K562 (cell line): ENCODE data around the gene CASP2. TPM values are rescaled to one million over a fixed set of nuclear protein-coding genes. Genes with fewer than 3 reads are reported as not detected.

Experiments
- ARID2 ChIP-seq: fragments of 450-650 bp; IDR thresholded peaks from 2 replicates; pipeline ENCODE4 v1.6.1; 2017; ENCODE audit warnings: antibody characterized with exemption, mild to moderate bottlenecking
- CBFA2T2 ChIP-seq: fragments of 450-650 bp; conservative IDR thresholded peaks from 2 replicates; pipeline ENCODE4 v1.6.1; 2017; ENCODE audit warnings: mild to moderate bottlenecking
- COPS2 ChIP-seq: fragments of 450-650 bp; conservative IDR thresholded peaks from 2 replicates; pipeline ENCODE4 v1.6.1; 2016; ENCODE audit warnings: mild to moderate bottlenecking, moderate library complexity
- CXXC5 ChIP-seq: fragments of 250-450 bp; sonication (Bioruptor Pico); IDR thresholded peaks from 2 replicates; pipeline ENCODE4 v1.8.0; 2022; ENCODE audit warnings: inconsistent platforms, mild to moderate bottlenecking, moderate library complexity
- ERF ChIP-seq: fragments of 450-650 bp; formaldehyde crosslinking; IDR thresholded peaks from 2 replicates; pipeline ENCODE4 v1.4.0; 2020; ENCODE audit warnings: mild to moderate bottlenecking, mixed read lengths
- FOXP1 ChIP-seq: sonication (generic); formaldehyde crosslinking; IDR thresholded peaks from 2 replicates; pipeline ENCODE4 v1.8.0; 2022; ENCODE audit warnings: mild to moderate bottlenecking, missing genetic modification reagents
- HCFC1 ChIP-seq: IDR thresholded peaks from 2 replicates; pipeline ENCODE4 v1.6.1; 2012; ENCODE audit warnings: low read depth, low read length, improper control_type of control experiment
- JUN ChIP-seq, 2 experiments: sonication (generic) in 1 of 2; formaldehyde crosslinking in 1 of 2; IDR thresholded peaks; 2 replicates each; pipeline versions ENCODE4 v1.6.1 to v1.8.0; 2012 to 2022; ENCODE audit warnings: borderline replicate concordance in 2 of 2, mild to moderate bottlenecking in 2 of 2, improper control_type of control experiment in 1 of 2, low read depth in 1 of 2, low read length in 1 of 2, missing genetic modification reagents in 1 of 2
- NEUROD1 ChIP-seq: fragments of 150-350 bp; IDR thresholded peaks from 2 replicates; pipeline ENCODE4 v1.6.1; 2014; ENCODE audit warnings: borderline replicate concordance, low read length, low read depth; ENCODE audit not compliant: partially characterized antibody
- NR2C1 ChIP-seq, 2 experiments: fragments of 450-650 bp; IDR thresholded peaks; 2 replicates each; pipeline ENCODE4 v1.6.1; 2017; ENCODE audit warnings: mild to moderate bottlenecking in 2 of 2, antibody characterized with exemption in 1 of 2, inconsistent platforms in 1 of 2, missing compliant biosample characterization in 1 of 2, missing genetic modification characterization in 1 of 2
- RFX5 ChIP-seq: IDR thresholded peaks from 2 replicates; pipeline ENCODE4 v1.6.1; 2011; ENCODE audit warnings: low read depth, mild to moderate bottlenecking, improper control_type of control experiment, low read length
- SMAD4 ChIP-seq: fragments of 250-450 bp; sonication (Bioruptor Pico); conservative IDR thresholded peaks from 2 replicates; pipeline ENCODE4 v1.8.0; 2021; ENCODE audit warnings: inconsistent platforms, mild to moderate bottlenecking, moderate library complexity
- SP1 ChIP-seq: sonication (generic); formaldehyde crosslinking; IDR thresholded peaks from 2 replicates; pipeline ENCODE4 v1.8.1; 2022; ENCODE audit warnings: mild to moderate bottlenecking, missing genetic modification reagents
- ZNF384 ChIP-seq: IDR thresholded peaks from 2 replicates; pipeline ENCODE4 v1.6.1; 2012; ENCODE audit warnings: low read depth, low read length, improper control_type of control experiment
- ZNF764 ChIP-seq: fragments of 250-450 bp; sonication (Bioruptor Pico); IDR thresholded peaks from 2 replicates; pipeline ENCODE4 v1.4.0; 2020; ENCODE audit warnings: low read depth, mild to moderate bottlenecking, moderate library complexity
- polyA plus RNA-seq, 8 experiments: library from polyadenylated mRNA; depleted of rRNA in 4 of 8; stranded (reverse) in 5 of 8; unstranded in 3 of 8; fragments of >200 nt; fragmentation: Nextera tagmentation in 2 of 8; fragmentation: Illumina TruSeq in 1 of 8; extraction: Ambion mirVana in 2 of 8; extraction: Trizol in 1 of 8; gene quantifications; 2 replicates each; pipeline versions ENCODE4 v1.2.1 to v1.2.3, GENCODE V29; 2011 to 2014; ENCODE audit warnings: inconsistent platforms in 1 of 8, missing spikeins in 1 of 8
- total RNA-seq, 7 experiments: library from RNA; depleted of rRNA in 6 of 7; stranded (reverse); fragments of >200 nt in 6 of 7; fragmentation: Illumina TruSeq in 2 of 7; extraction: Trizol in 2 of 7; gene quantifications; 2 replicates each; pipeline versions ENCODE4 v1.2.1 to v1.2.3, GENCODE V29; 2011 to 2021; ENCODE audit warnings: low replicate concordance in 1 of 7
- TF ChIP-seq, protein P1 (sequence below), 2 experiments: fragments of 450-650 bp in 1 of 2; sonication (generic) in 1 of 2; formaldehyde crosslinking in 1 of 2; IDR thresholded peaks in 1 of 2; conservative IDR thresholded peaks in 1 of 2; 2 replicates each; pipeline versions ENCODE4 v1.6.1 to v1.8.1; 2016 to 2023; ENCODE audit warnings: mild to moderate bottlenecking in 2 of 2, moderate library complexity in 2 of 2, inconsistent platforms in 1 of 2, missing genetic modification reagents in 1 of 2
- TF ChIP-seq, protein P2 (sequence below): fragments of 250-450 bp; sonication (Bioruptor Pico); IDR thresholded peaks from 2 replicates; pipeline ENCODE4 v1.5.0; 2021; ENCODE audit warnings: mild to moderate bottlenecking, moderate library complexity
- TF ChIP-seq, protein P3 (sequence below): IDR thresholded peaks from 2 replicates; pipeline ENCODE4 v1.6.1; 2016; ENCODE audit warnings: missing genetic modification characterization, missing compliant biosample characterization

Gene CASP2
- total and polyA plus RNA-seq, 9 of the 15 experiments (the other 6 are each of a cell fraction or from before 2014, with no cell fraction given) = 18.8 to 64.9 (median 24.1) TPM

DNA sequence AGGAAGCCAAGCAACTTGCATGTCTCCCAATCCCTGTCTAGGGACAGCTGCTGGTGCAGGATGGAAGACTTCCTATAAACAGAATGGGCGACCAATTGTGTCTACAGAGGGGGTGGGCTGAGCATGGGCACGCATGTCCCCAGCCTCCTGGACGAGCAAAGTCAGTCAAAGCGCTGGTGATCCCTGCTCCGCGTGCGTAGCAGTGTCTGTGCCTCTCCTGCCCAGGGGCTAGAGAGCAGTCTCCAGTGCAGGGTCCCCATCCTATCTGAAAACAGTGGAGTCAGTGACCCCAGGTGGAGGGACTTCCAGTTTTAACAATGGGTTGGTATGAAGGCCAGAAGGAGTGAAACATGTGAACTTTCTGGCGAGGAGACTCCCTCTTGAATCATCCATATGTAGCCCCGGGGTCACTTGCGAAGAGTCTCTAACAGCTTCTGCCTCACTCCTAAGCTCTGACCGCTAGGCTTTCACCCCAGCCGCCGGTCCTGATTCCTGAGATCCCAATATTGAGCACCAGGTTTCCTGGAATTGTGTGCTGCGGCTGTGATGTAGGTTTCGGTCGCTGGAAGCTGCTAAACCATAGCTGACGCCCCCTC, 714 bp upstream of the CASP2 start (continued):
- TF ChIP-seq CXXC5 (CRISPR knock-in tag) (no peak), FOXP1 (CRISPR knock-in tag) (no peak), ARID2 (no peak), RFX5 (no peak), ZNF384 (no peak), COPS2 (no peak), CBFA2T2 (no peak), SMAD4 (CRISPR knock-in tag) (peak; percentile 80; the same call in 1 of the 2 replicates), JUN (IDR thresholded peaks at IDR 0.05; ENCODE audit: borderline replicate concordance, low read depth, low read length) (no peak), JUN (CRISPR knock-in tag; IDR thresholded peaks at IDR 0.05; ENCODE audit: borderline replicate concordance) (0 out of 2 replicates have a peak, but pooled peaks have one; percentile 89), ZNF764 (CRISPR knock-in tag) (no peak), NEUROD1 (no peak), NR2C1 (IDR thresholded peaks at IDR 0.05) (no peak), NR2C1 (tag; IDR thresholded peaks at IDR 0.05) (no peak), ERF (no peak), HCFC1 (no peak), SP1 (CRISPR knock-in tag) (no peak)
- TF ChIP-seq, protein P1, sequence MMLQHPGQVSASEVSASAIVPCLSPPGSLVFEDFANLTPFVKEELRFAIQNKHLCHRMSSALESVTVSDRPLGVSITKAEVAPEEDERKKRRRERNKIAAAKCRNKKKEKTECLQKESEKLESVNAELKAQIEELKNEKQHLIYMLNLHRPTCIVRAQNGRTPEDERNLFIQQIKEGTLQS (IDR thresholded peaks at IDR 0.05) = 0 out of 2 replicates have a peak, but pooled peaks have one; percentile 15
- TF ChIP-seq, protein P1 (CRISPR knock-in tag; conservative IDR thresholded peaks at IDR 0.05) = no peak
- TF ChIP-seq, protein P2, sequence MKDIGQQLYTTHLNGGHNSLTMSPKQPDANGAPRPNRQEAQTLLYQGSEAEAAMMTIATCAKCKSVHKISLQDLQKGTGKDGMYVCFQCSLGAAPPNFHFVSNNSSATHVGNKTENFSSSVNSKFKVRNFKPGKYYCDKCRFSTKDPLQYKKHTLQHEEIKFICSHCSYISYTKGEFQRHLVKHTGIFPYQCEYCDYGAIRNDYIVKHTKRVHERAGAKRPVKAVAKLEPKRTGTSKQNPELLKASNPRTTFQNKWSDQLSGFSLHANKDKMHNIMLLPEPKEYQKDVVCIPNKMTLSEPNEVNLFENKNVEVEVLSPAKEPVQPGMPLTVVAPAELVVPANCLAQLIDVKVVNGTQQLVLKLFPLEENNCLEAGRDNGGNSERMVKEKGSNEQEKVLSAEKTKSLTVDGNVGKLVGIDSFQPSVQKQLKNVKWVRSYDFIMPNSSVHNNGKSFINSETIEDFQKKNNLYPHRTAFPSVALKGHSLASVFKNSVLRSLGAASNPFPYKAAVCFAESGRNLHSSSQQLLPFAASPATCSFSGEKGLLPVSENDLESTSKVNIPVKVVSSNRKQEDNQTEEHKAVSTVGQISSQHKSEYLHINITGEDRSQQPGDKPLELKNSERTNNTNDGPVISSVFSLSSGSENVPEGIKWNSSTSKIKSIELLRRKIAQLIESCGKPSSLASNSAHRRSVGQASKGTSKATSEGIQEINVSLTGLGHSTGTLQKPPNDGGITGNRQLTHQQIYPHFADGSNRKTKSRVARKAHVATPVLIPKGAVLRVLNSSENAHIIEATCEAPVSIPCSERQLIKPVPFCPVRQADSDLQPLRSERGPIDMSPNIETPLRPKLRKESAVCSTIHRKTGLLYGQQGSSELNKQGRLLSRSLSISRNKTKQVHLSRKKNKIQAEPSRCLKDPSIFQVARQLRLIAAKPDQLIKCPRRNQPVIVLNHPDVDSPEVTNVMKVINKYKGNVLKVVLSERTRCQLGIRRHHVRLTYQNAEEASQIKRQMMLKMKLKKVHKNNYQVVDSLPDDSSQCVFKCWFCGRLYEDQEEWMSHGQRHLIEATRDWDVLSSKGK (CRISPR knock-in tag) = no peak
- TF ChIP-seq, protein P3, sequence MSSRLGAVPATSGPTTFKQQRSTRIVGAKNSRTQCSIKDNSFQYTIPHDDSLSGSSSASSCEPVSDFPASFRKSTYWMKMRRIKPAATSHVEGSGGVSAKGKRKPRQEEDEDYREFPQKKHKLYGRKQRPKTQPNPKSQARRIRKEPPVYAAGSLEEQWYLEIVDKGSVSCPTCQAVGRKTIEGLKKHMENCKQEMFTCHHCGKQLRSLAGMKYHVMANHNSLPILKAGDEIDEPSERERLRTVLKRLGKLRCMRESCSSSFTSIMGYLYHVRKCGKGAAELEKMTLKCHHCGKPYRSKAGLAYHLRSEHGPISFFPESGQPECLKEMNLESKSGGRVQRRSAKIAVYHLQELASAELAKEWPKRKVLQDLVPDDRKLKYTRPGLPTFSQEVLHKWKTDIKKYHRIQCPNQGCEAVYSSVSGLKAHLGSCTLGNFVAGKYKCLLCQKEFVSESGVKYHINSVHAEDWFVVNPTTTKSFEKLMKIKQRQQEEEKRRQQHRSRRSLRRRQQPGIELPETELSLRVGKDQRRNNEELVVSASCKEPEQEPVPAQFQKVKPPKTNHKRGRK (tag) = no peak
